Fibroblast of lung (primary cell): ENCODE results near the gene PLA2G5. TPM values are rescaled to one million over a fixed set of nuclear protein-coding genes. Genes with fewer than 3 reads are reported as not detected.

ENCODE experiments used
- DNase-seq, 2 donors: peaks; one replicate each; pipeline versions ENCODE4 v3.0.0 to v3.0.0-alpha.2; 2010; ENCODE audit warnings: low read depth in 2 of 2
- H2AFZ ChIP-seq: 2 replicates; pipeline ENCODE4 v1.5.1; 2012; ENCODE audit warnings: low read length, control low read depth, inconsistent platforms
- H3K27ac ChIP-seq: 2 replicates; pipeline ENCODE4 v1.5.1; 2011; ENCODE audit warnings: low read length, control low read depth; ENCODE audit not compliant: insufficient read depth
- H3K27me3 ChIP-seq: 2 replicates; pipeline ENCODE4 v1.5.1; 2011; ENCODE audit warnings: mild to moderate bottlenecking, low read length; ENCODE audit not compliant: control insufficient read depth, insufficient read depth
- H3K36me3 ChIP-seq: 2 replicates; pipeline ENCODE4 v1.5.1; 2011; ENCODE audit warnings: low read length; ENCODE audit not compliant: control insufficient read depth, insufficient read depth
- H3K4me1 ChIP-seq: 2 replicates; pipeline ENCODE4 v1.5.1; 2011; ENCODE audit warnings: low read length; ENCODE audit not compliant: control insufficient read depth, insufficient read depth; ENCODE audit errors: extremely low read depth
- H3K4me2 ChIP-seq: 2 replicates; pipeline ENCODE4 v1.5.1; 2011; ENCODE audit warnings: low read length, control low read depth; ENCODE audit not compliant: insufficient read depth; ENCODE audit errors: extremely low read depth
- H3K4me3 ChIP-seq, 4 experiments: fragments of 200-600 bp in 1 of 4; sonication (generic) in 1 of 4; replicated peaks in 1 of 4; 2 replicates each; pipeline ENCODE4 v1.5.1; 2011 to 2016; ENCODE audit warnings: low read length in 4 of 4, low read depth in 3 of 4, mild to moderate bottlenecking in 3 of 4, control low read depth in 2 of 4, inconsistent platforms in 1 of 4, mixed read lengths in 1 of 4; ENCODE audit not compliant: insufficient read depth in 1 of 4; ENCODE audit errors: control extremely low read depth in 1 of 4
- H3K79me2 ChIP-seq: 2 replicates; pipeline ENCODE4 v1.5.1; 2012; ENCODE audit warnings: mild to moderate bottlenecking, low read length, inconsistent platforms; ENCODE audit not compliant: control insufficient read depth, insufficient read depth
- H3K9ac ChIP-seq: 2 replicates; pipeline ENCODE4 v1.5.1; 2011; ENCODE audit warnings: mild to moderate bottlenecking, low read length, control low read depth; ENCODE audit not compliant: insufficient read depth
- H3K9me3 ChIP-seq: 2 replicates; pipeline ENCODE4 v1.5.1; 2012; ENCODE audit warnings: low read depth, low read length; ENCODE audit not compliant: control insufficient read depth, insufficient read depth
- H4K20me1 ChIP-seq: 2 replicates; pipeline ENCODE4 v1.5.1; 2011; ENCODE audit warnings: low read length; ENCODE audit not compliant: control insufficient read depth, insufficient read depth; ENCODE audit errors: extremely low read depth
- CTCF ChIP-seq, 2 donors: IDR thresholded peaks in 1 of 2; conservative IDR thresholded peaks in 1 of 2; 1 replicate in 1 of 2; 2 replicates in 1 of 2; pipeline ENCODE4 v1.5.1; 2011 to 2012; ENCODE audit warnings: low read length in 2 of 2, control low read depth in 1 of 2, inconsistent platforms in 1 of 2, low read depth in 1 of 2, mild to moderate bottlenecking in 1 of 2
- EZH2 ChIP-seq: IDR thresholded peaks from 2 replicates; pipeline ENCODE4 v1.5.1; 2012; ENCODE audit warnings: low read length, control low read depth, mild to moderate bottlenecking; ENCODE audit errors: missing control alignments
- polyA plus RNA-seq, 2 donors: library from polyadenylated mRNA; depleted of rRNA in 1 of 2; stranded (reverse) in 1 of 2; unstranded in 1 of 2; fragments of >200 nt; gene quantifications; 2 replicates each; pipeline ENCODE4 v1.2.1, GENCODE V29; 2011 to 2012; ENCODE audit warnings: missing spikeins in 1 of 2
- total RNA-seq: library from RNA; depleted of rRNA; stranded (reverse); fragments of >200 nt; gene quantifications from 2 replicates; pipeline ENCODE4 v1.2.1, GENCODE V29; 2014

The PLA2G5 gene
- total and polyA plus RNA-seq, 2 donors (not counting 1 experiment from before 2014, with no cell fraction given): 1.1 to 27.4 TPM

DNA sequence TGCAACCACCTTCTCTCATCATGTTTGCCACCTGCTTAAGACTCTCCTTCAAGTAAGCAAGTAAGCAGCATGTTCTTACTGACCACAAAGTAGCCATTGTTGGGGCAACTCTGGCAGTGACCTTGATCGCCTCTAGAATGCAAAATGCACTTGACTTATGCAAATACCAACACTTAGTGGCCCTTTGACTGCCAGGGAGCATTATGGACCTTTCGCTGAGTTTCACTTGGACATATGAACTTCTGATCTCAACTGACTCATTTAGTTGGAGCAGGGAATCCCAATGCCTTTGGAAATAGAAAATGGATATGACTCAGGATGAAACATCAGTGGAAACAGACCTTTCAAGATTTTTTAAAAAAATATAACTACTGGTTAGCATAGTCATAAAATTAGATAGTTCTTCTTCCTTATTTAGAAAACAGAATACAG is 6.1 kb upstream of the PLA2G5 start:
- Histone ChIP-seq H3K9me3 (no peaks in the 10 kb centered on the region), H3K79me2 (no peaks in the 10 kb centered on the region), H3K36me3 (no peaks in the 10 kb centered on the region), H3K9ac (no peak overlapping the region), H3K4me3 (no peak overlapping the region), H3K27me3 (no peaks in the 10 kb centered on the region), H2AFZ (no peak overlapping the region), H3K4me1 (peaks cover 5% of the 10 kb centered on the region), H3K4me2 (no peak overlapping the region), H3K27ac (no peak overlapping the region), H4K20me1 (no peaks in the 10 kb centered on the region)
- TF ChIP-seq EZH2 (no peak), CTCF (conservative IDR thresholded peaks at IDR 0.05 in 1 of 2, IDR thresholded peaks at IDR 0.05 in 1 of 2; ENCODE audit: low read depth in 1 of 2, low read length in 2 of 2) (no peak)
- peak; percentile 78 to 88 for DNase-seq

GRCh38 chr1:20068722-20069121 is 1.3 kb upstream of the PLA2G5 start:
- DNase-seq: no peak
- no peaks in the 10 kb centered on the region for H4K20me1 ChIP-seq

DNA sequence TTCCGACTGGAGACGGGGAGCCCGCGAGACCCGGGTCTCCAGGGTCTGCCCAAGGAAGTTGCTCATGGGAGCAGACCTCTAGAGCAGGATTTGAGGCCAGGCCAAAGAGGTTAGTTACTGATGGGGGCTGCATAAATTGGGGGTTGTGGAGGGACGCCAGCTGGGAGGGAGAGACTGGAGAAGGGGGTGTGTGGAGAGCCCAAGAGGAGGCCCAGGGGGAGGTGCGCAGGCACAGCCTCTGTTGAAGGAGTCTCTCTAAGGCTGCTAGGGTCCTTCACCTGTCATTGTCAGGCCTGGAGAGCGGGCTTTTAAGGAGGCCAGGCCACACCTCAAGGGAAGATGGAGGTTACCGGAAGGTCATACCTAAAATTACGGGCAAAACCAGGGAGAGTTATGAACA is 363 bp downstream of the PLA2G5 start:
- no peak for DNase-seq
- Histone ChIP-seq H3K27ac (peak overlapping the region; percentile 8), H3K4me3 (peak overlapping the region in 3 of 4 experiments; percentile 21 to 60 (median 31)), H3K4me1 (peaks cover 2% of the 10 kb centered on the region), H3K36me3 (no peaks in the 10 kb centered on the region), H3K4me2 (peak overlapping the region; percentile 82), H2AFZ (peak overlapping the region; percentile 51), H3K9me3 (no peaks in the 10 kb centered on the region), H3K9ac (no peak overlapping the region), H3K79me2 (no peaks in the 10 kb centered on the region), H4K20me1 (no peaks in the 10 kb centered on the region), H3K27me3 (no peaks in the 10 kb centered on the region)
- TF ChIP-seq EZH2 (no peak), CTCF (conservative IDR thresholded peaks at IDR 0.05 in 1 of 2, IDR thresholded peaks at IDR 0.05 in 1 of 2; ENCODE audit: low read depth in 1 of 2, low read length in 2 of 2) (no peak)

More at GRCh38 chr1:20068722-20069121, 1.3 kb upstream of the PLA2G5 start:
- Histone ChIP-seq H3K27me3 (no peaks in the 10 kb centered on the region), H3K79me2 (no peaks in the 10 kb centered on the region), H3K9me3 (no peaks in the 10 kb centered on the region), H3K4me2 (no peak overlapping the region), H3K4me1 (peaks cover 5% of the 10 kb centered on the region), H3K4me3 (no peak overlapping the region), H3K36me3 (no peaks in the 10 kb centered on the region), H3K9ac (no peak overlapping the region), H2AFZ (no peak overlapping the region), H3K27ac (no peak overlapping the region)
- TF ChIP-seq EZH2 (no peak), CTCF (conservative IDR thresholded peaks at IDR 0.05 in 1 of 2, IDR thresholded peaks at IDR 0.05 in 1 of 2; ENCODE audit: low read depth in 1 of 2, low read length in 2 of 2) (no peak)
